GM19463 (cell line): ENCODE measurements around the gene TM9SF2.
"Not testable (repeated sequence)": the region's sequence is repeated elsewhere in the genome, so short reads cannot be mapped to it uniquely, and the experiment has no call there.

ENCODE experiments used
- ATAC-seq: cut with Tn5 transposase; IDR thresholded peaks from one replicate; pipeline ENCODE4 v1.9.1; 2021; ENCODE audit warnings: mild to moderate bottlenecking, moderate library complexity; ENCODE audit not compliant: unreplicated experiment

The TM9SF2 gene, protein sequence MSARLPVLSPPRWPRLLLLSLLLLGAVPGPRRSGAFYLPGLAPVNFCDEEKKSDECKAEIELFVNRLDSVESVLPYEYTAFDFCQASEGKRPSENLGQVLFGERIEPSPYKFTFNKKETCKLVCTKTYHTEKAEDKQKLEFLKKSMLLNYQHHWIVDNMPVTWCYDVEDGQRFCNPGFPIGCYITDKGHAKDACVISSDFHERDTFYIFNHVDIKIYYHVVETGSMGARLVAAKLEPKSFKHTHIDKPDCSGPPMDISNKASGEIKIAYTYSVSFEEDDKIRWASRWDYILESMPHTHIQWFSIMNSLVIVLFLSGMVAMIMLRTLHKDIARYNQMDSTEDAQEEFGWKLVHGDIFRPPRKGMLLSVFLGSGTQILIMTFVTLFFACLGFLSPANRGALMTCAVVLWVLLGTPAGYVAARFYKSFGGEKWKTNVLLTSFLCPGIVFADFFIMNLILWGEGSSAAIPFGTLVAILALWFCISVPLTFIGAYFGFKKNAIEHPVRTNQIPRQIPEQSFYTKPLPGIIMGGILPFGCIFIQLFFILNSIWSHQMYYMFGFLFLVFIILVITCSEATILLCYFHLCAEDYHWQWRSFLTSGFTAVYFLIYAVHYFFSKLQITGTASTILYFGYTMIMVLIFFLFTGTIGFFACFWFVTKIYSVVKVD

DNA sequence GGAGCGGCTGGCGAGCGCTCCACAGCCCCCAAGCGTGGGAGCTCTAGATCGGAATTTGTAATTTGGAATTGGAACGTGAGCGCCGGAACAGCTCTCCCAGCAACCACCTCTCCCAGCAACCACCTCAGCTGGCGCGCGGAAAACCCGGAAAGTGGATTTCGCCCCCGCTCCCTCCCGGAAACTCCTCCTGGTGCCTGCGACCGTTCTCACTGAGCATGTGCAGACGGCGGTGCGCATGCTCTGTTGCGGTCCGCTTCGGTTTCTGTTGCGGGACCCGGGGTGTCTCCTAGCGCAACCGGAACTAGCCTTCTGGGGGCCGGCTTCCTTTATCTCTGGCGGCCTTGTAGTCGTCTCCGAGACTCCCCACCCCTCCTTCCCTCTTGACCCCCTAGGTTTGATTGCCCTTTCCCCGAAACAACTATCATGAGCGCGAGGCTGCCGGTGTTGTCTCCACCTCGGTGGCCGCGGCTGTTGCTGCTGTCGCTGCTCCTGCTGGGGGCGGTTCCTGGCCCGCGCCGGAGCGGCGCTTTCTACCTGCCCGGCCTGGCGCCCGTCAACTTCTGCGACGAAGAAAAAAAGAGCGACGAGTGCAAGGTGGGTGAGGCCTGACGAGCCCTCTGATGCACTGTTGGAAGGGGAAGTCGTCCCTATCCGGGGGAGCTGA lies at the start of gene TM9SF2:
TSS of gene TM9SF2 (plus strand) at position 289 of the 664 bp plus-strand sequence. CDS start at position 424, 135 bp downstream.
- peak; percentile 44 for ATAC-seq

DNA sequence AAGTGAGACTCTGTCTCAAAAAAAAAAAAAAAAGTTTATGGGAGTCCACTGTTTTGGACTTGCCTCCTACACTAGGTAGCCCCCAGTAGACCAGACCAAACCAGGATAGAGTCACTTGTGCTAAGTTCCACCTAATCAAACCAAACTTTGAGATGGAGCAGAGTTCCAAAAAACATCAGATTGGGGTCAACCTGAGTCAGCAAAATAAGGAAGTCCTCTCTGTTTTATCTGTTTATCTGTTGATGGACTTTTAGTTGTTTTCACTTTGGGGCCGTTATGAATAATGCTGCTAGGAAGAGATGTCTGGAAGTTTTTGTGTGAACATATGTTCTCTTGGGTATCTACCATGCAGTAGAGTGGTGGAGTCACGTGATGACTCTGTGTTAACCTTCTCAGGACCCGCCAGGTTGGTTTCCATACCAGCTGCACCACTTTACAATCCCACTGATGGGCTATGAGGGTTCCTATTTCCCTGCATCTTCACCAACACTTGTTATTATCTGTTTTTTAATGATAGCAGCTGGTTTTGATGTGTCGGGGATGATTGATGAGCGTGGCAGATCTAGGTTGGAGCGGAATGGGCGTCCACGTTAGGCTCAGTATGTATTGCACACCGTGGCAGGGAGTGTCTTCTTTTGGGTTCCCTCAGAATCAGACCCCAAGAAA lies 46.6 kb upstream of the TM9SF2 start:
- no peak for ATAC-seq

DNA sequence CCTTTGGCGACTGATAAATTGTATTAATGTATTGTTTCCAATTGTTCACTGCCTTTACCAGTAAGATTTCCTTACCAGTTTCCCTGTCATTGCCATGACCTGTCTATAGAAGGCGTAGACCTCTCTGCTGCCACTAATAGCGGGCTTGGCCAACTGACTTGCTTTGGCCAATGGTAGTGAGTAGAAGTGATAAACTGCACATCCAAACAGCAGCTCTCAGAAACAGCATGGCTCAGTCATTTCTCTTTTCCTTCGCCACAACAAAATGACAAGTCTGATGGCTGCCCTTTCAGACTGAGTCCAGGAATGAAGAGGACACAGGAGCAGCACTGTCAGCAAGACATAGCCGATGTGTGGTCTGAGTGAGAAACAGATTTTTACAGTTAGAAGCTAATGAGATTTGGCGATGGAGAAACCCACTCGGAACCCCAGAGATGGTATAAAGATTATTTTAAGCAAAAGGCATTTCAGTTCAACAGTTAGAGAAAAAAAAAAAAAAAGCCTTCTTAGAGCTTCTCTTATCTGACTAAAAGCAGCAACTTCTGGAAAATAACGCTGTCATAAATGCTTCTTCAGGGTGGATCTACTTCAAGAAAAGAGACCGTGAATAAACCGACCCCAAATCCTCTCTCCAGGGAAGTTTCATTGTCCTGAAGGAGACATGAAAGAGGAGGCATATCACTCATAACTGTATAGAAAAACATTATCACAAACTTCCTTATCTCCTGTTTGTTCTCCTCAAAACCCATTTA lies 42.0 kb upstream of the TM9SF2 start:
- ATAC-seq: no peak

DNA sequence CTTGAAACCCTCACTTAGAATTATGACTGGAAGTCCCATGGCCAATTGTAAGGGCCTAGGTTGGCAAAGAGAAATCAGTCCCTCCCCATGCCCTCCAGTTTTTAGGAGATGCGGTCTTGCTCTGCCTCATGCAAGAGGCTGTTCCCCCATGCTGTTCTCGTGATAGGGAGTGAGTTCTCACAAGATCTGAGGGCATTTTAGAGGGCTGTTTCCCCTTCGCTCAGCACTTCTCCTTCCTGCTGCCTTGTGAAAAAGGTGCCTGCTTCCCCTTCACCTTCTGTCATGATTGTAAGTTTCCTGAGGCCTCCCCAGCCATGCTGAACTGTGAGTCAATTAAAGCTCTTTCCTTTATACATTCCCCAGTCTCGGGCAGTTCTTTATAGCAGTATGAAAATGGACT lies 40.5 kb upstream of the TM9SF2 start:
- not testable (repeated sequence) for ATAC-seq

DNA sequence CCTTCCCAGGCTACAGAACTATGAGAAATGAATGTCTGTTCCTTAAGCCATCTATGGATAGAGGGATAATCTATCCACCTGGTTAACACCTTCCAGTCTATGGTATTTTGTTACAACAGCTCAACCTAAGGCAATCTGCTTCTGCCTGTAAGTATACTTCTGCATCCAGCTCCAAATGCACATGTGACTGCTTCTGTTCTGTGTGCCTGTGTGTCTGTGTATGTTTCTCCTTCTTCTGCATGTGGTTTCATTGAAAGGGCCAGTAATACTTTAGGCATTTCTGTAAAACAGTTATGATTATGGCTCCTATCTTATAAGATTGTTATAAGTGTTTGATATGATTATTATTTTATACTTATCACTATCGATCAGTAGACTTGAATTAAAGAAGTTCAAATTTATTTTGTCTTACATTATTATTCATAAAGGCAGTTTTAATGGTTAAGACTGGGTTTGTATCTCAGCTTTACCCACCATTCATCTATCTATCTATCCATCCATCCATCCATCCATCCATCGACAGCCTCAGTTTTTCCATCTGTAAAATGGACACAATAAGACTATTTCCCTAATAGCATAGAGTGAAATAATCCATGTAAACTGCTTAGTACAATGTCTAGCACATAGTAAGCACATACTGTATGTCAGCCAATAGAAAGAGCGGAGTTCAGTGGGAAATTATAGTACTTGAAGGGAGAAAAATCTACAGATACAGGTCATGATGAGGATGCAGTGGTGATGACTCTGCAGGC lies 37.5 kb upstream of the TM9SF2 start:
- ATAC-seq: no peak

DNA sequence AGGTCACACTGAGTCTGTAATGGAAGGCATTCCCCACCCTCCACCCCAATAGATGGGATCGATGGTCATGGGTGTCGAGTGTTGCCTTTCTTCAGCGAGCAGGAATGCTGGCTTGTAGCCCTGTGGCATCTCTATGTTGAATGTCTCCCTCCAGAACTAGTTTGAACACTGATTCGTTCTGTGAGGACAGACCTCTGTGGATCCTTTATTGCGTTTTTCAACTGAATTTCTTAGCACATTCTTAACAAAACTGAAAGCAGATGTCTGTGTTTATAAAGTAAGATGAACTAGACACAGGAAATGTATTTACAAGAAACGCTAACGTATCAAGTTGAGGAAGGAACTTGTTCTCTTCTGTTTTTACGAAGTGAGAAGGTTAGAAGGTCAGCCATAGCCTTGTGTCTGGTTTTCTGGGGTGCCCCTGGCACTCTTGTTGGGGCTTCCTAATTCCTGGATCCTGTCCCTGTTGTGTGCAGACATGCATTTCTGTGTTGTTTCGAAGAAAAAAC lies 36.8 kb upstream of the TM9SF2 start:
- no peak for ATAC-seq

DNA sequence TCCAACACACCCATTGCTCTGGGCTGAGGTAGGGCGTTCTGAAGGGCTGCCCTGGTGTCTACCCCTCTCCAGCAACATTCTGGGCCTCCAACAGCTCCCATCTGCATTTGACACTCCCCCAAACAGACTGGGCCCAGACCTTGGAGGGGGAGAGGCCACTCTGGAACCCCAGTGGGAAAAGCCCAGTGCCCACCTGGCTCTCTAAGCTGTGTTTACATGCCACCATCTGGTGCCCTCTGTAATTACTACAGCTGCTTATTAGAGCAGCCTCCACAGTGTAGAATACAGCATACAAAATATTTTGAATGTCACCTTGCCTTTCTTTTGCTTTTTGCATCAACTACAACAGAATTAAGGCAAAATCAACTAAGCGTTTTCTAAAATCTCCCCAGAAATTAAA lies 35.8 kb upstream of the TM9SF2 start:
- ATAC-seq: no peak

DNA sequence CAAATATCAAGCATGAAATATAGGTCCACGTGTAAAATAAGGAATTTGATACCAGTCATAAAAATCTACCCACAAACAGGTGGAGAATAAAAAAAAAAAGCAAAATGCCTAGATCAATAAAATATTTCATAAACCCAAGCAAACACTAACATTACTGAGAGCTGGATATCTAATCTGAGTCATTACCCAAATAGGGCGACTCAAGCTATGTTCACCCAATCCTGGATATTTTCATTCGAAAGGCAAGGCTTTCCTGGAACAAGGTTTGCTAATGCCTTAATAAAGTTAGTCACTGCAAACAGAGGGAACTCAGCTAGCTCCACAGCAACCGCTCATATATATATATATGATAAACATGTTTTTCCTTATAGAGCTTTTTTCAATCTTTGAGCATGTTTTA lies 33.5 kb upstream of the TM9SF2 start:
- no peak for ATAC-seq

DNA sequence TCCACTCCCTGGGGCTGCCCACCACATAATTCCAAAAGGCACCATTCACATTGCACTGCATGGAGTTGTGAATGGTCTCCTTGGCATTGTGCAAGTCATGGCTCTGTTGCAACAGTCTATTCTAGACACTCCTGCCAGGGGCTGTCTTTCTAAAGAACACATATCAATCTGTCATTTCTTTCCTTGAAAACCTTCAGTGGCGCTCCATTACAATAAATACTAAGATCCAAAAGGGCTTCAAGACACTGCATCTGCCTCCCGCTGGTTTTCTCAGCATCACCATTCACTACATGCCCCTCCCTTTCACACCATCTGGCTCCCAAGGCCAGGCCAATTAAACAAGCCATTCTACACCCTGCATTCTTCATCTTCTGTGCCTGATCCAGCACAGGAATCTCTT lies 32.2 kb upstream of the TM9SF2 start:
- no peak for ATAC-seq

DNA sequence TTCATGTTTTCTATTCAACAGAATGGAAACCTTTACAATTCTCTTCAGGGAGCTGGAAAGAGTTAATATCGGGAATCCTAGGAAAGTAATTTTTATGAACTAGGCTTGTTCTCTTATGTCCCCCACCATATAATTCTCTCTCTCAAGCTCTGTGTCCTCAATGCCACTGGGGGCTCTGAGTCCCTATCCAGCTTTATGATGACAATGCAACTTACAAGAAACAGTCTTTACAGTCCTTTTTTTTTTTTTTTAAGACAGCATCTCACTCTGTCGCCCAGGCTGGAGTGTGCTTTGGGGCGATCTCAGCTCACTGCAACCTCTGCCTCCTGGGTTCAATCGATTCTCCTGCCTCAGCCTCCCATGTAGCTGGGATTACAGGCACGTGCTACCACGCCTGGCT lies 31.2 kb upstream of the TM9SF2 start:
- ATAC-seq: no peak

DNA sequence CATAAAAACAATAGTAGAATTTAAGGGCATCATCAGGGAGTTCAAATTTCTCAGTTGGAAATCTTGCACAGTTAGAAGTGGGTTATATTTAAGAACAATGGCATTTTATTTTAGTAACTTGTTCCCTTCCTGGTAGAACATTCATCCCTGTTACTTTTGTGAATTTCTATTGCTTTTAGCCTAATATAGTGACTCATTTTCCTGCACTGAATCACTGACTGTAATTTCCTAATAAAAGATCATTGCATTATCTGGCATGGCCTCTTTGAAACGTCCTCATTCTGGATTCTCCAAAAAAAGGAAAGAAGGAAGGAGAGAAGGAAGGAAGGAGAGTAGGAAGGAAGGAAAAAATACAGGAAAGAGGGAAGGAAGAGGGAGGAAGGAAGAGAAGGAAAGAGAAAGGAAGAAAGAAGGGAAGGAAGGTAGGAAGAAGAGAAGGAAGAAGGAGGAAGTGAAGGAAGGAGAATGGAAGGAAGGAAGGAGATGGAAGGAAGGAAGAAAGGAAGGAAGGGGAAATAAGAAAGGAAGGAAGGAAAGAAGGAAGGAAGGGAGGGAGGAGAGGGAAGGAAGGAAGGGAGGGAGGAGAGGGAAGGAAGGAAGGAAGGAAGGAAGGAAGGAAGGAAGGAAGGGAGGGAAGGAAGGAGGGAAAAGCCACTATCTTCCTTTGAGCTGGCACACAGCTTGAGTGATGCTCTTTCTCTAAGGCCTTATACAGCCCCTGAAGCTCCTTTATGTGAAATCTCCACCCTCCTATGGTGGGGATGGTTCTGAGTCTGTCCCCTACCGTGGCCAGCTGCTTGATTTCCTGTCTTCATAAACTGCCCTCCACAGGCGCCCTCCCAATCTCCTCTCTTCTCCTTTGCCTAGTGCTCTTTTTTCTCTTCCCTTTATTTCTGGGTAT lies 29.8 kb upstream of the TM9SF2 start:
- ATAC-seq: no peak

DNA sequence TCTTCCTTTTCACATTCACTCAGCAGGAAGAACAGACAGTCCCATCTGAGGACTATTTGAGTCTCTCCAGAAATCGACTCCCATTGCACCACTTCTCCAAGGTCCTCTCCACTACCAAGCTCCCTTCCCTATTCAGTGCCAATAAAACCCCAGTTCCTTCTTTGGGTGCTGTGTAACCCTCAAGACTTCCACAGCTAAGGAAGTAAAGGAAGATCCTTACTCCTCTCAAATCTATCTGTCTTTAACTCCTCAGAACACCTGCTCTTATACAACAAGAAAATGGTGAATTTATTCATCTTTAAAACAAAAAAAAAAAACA lies 29.2 kb upstream of the TM9SF2 start:
- no peak for ATAC-seq

DNA sequence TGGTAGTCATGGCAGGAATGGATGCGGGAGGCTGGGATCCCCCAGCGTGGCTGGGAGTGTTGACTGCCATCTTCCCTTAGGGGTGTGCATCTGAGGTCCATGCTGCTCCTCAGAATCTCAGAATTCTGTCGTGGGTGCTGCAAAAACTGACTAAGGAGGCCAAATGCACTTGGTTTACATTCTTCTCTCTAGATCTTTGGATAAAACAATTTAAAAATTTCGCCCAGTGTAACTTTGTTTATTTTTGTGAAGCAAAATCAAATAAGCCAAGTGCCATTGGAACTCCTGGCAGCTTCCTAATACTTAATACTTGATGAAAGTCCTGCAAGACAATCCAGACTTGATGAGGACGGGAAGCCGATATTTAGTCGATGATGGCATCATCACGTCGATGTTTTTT lies 27.8 kb upstream of the TM9SF2 start:
- ATAC-seq: no peak

DNA sequence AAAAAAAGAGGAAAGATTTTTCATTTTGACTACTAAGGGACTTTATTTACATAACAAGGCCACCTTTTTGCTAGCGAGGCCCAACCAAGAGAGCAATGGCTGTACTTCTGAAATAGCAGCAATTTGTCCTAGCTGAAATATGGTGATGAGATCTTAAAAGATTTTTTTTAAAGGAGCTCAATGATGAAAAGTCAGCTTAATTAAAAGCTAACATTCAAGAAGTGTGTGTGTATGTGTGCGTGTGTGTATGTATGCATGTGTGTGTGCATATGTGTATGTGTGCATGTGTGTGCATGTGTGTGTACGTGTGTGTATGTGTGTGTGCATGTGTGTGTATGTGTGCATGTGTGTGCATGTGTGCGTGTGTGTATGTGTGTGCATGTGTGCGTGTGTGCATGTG lies 24.6 kb upstream of the TM9SF2 start:
- ATAC-seq: no peak

DNA sequence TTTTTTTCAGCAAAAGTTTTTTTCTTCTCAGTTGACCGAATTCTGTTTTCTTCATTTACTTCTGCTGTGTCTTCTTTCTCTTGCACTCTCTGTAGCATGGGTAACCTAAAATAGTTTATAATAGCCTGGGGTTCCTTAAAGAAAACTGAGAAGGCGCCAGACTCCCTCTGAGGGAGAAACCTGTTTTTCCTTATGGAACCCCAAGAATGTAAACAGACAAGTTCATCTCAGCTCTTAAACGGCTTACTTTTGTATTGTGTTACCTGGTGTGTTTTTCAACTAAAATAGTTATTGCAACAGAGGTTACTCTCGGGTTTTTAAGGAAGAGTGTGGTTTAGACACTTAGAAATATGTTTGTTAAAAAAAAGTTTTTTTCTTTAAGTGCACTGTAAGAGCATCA lies 23.8 kb upstream of the TM9SF2 start:
- no peak for ATAC-seq

DNA sequence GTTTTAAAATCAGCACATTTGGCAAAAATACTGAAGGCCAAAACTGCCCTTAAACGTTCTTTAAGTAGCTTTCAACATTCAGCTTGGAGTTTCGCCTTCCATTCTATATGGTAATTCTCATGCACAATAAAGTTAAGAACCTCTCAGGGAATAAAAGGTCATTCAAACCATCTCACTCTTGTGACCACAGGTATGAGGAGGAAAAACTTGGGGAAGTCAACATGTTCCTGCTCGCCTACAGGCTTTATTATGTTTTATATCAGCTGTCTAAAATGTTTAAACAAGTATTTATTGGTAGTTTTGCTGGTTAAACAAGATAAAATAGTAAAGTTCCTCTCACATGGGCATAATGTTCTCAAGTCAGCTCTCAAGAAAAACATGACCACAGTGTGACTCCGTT lies 19.9 kb upstream of the TM9SF2 start:
- no peak for ATAC-seq

DNA sequence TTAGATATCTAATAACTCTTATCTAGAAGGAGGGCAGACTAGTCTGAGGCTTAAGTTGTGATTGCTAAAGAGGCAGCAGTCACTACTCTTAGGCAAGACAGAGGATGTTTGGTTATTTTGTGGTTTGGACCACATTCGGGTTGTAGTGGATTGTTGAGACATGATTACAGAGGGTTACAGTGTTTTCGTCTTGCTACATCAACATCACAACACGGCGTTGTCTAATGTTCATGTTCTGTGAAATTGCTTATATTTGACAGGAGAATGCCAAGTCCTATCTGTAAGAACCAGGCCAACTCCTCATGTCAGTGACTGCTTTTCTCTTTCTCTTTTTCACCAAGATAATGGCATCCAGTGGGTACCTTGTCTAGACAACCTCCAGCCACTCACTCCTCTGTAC lies 16.8 kb upstream of the TM9SF2 start:
- ATAC-seq: no peak

DNA sequence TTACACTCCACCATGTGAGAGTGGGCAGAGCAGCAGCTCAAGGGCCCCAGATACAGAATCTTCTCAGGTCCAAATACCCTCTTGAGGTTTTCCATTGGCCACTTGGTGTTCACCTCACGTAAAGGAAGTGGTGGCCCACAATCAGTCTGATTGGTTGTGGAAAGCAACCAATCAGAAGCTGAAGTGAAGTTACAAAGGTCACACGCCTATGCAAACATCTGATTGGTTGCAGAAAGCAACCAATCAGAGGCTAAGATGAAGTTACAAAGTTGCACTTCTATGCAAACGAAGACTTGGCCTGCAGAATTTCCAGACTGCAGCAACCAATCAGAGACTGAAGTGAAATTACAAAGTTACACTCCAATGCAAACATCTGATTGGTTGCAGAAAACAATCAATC lies 14.3 kb upstream of the TM9SF2 start:
- no peak for ATAC-seq

DNA sequence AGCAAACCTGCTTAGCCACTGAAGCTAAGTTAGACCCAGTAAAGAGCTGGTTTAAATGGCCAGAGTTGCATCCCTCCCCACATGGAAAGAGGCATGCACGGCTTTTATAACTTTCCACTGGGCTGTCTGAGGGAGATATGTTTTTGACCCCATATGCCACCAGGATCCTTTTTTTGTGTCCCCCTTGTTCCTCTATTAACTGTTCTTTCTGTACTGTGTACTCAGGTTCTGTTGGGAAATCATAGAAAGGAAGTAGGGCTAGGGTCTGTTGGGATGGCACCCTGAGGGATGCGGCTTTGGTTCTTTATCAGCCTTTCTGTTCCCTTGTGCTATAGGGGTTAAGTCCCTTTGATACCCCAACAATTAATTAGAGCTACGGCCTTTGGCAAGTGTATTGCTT lies 12.2 kb upstream of the TM9SF2 start:
- no peak for ATAC-seq
